Fibroblast of pulmonary artery (primary cell): ENCODE data around the gene ZNF787.

Experiments
- DNase-seq: peaks from one replicate; pipeline ENCODE4 v3.0.0-alpha.2; 2010; ENCODE audit warnings: low read depth
- H3K4me3 ChIP-seq: replicated peaks from 2 replicates; pipeline ENCODE4 v1.5.1; 2011; ENCODE audit warnings: low read depth, mild to moderate bottlenecking, control low read depth, low read length, moderate library complexity
- CTCF ChIP-seq: IDR thresholded peaks from 2 replicates; pipeline ENCODE4 v1.5.1; 2011; ENCODE audit warnings: mild to moderate bottlenecking, control low read depth, low read length, inconsistent platforms; ENCODE audit errors: missing control alignments

Gene ZNF787

GRCh38 chr19:56159622-56160271 is 38.7 kb upstream of the ZNF787 start:
- TF ChIP-seq CTCF = no peak
- DNase-seq = no peak
- H3K4me3 ChIP-seq = no peak overlapping the region

- DNase-seq = no peak
Measured at GRCh38 chr19:56159009-56159559, 38.0 kb upstream of the ZNF787 start.

GRCh38 chr19:56158170-56158757 is 37.2 kb upstream of the ZNF787 start:
- no peak for TF ChIP-seq CTCF
- no peak overlapping the region for H3K4me3 ChIP-seq

More at GRCh38 chr19:56159009-56159559, 38.0 kb upstream of the ZNF787 start:
- no peak overlapping the region for H3K4me3 ChIP-seq
- no peak for TF ChIP-seq CTCF

GRCh38 chr19:56156768-56157167 is 35.7 kb upstream of the ZNF787 start:
- DNase-seq = no peak
- no peak overlapping the region for H3K4me3 ChIP-seq
- TF ChIP-seq CTCF = no peak

More at GRCh38 chr19:56158170-56158757, 37.2 kb upstream of the ZNF787 start:
- DNase-seq = no peak

- no peak for DNase-seq
- H3K4me3 ChIP-seq = no peak overlapping the region
- peak; percentile 39 for TF ChIP-seq CTCF
Measured at GRCh38 chr19:56155124-56155687, 34.1 kb upstream of the ZNF787 start.

- DNase-seq = no peak
- TF ChIP-seq CTCF = no peak
- no peak overlapping the region for H3K4me3 ChIP-seq
Measured at GRCh38 chr19:56153507-56153906, 32.4 kb upstream of the ZNF787 start.
